CD4-positive, alpha-beta T cell treated with Interleukin-6 at 100 ng/mL for 8 hours (primary cell): ENCODE data around the gene KCNRG.
"Not testable (repeated sequence)": the region's sequence is repeated elsewhere in the genome, so short reads cannot be mapped to it uniquely, and the experiment has no call there.

ENCODE experiments used
- DNase-seq: peaks from one replicate; pipeline ENCODE4 v3.0.0-alpha.2; 2020; ENCODE audit warnings: mixed read lengths, low spot score

The KCNRG gene

DNA sequence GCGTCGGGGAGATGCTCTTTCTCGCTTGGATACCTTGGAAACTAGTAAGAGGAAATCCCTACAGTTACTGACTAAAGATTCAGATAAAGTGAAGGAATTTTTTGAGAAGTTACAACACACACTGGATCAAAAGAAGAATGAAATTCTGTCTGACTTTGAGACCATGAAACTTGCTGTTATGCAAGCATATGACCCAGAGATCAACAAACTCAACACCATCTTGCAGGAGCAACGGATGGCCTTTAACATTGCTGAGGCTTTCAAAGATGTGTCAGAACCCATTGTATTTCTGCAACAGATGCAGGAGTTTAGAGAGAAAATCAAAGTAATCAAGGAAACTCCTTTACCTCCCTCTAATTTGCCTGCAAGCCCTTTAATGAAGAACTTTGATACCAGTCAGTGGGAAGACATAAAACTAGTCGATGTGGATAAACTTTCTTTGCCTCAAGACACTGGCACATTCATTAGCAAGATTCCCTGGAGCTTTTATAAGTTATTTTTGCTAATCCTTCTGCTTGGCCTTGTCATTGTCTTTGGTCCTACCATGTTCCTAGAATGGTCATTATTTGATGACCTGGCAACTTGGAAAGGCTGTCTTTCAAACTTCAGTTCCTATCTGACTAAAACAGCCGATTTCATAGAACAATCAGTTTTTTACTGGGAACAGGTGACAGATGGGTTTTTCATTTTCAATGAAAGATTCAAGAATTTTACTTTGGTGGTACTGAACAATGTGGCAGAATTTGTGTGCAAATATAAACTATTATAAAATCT is 2.7 kb upstream of the KCNRG start:
- DNase-seq, result no peak

- no peak for DNase-seq
Observed at GRCh38 chr13:50014386-50014785, 858 bp upstream of the KCNRG start.

- DNase-seq, result no peak
Observed at GRCh38 chr13:50015750-50016149, 506 bp downstream of the KCNRG start.

DNA sequence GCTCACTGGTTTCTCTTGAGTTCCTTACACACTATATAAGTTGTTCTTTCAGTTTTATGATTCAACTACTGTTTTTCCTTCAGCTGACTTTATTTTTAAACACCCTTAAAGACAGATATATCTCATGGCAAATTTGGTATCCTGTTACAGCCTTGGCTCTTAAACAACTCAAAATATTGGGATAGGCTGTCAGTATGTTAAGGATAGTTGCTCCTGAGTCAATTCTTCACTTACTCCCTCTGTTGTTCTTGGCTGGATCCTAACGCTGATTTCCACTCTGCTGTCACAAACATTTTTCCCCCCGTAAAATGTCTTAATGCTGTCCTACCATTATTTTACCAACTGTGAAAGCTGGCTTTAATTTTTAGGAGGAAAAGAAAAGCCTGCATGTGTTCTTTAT is 1.2 kb downstream of the KCNRG start:
- DNase-seq, result no peak

- DNase-seq, result no peak
Observed at GRCh38 chr13:50017819-50018218, 2.6 kb downstream of the KCNRG start.

DNA sequence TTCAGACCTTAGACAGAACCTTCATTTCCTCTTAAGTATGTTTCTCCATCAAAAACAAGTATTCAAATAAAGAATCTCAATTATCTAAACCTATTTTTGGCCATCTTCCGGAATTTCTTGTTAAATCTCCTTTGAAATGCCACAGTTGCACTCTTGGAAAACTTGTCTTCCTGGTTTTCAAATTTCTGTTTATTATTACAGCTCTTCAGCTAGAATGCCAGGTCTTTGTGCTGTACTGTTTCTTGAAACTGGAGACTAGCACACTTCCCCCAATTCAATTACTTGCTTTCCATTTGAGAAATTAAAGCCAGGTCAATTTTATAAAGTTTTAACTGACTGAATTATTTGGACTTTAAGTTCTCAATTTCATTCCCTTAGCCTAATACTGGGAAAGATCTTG is 10.2 kb downstream of the KCNRG start:
- DNase-seq, result no peak

GRCh38 chr13:50026788-50027473 is 11.7 kb downstream of the KCNRG start:
- no peak for DNase-seq

DNA sequence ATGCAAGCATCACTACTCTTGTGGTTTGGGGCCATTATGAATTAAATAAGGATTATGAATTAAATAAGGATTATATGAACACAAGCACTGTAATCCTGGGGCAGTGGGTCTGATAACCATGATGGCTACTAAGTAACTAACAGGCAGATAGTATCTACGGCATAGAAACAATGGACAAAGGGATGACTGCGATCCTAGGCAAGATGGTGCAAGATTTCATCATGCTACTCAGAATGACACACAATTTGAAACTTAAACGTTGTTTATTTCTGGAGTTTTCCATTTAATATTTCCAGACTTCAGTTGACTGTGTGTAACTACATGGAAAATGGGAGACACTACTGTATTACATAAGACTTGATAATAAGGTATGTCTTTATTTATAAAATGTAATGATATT is 15.1 kb downstream of the KCNRG start:
- DNase-seq, result no peak

GRCh38 chr13:50033725-50034124 is 18.5 kb downstream of the KCNRG start:
- no peak for DNase-seq

DNA sequence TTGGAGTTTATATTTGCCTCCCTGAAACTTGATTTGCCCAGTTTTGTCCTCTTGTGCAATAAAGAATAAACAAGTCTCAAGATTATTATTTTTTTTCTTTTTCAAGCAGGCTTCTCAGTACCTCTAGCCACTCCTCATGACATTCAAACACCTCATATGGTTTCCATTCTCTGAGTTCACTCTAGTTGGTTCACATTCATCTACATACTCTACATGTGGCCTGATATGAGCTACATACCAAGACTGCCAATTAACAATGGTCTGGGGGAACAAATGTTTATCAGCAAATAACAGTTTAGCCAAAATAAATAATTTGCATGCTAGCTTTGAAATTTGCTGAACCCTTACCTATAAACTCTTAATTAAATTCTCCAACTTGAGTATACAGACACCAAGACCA is 22.5 kb downstream of the KCNRG start:
- no peak for DNase-seq

- DNase-seq, result no peak
Observed at GRCh38 chr13:50038266-50038665, 23.0 kb downstream of the KCNRG start.

GRCh38 chr13:50052478-50052877 is 37.2 kb downstream of the KCNRG start:
- no peak for DNase-seq

DNA sequence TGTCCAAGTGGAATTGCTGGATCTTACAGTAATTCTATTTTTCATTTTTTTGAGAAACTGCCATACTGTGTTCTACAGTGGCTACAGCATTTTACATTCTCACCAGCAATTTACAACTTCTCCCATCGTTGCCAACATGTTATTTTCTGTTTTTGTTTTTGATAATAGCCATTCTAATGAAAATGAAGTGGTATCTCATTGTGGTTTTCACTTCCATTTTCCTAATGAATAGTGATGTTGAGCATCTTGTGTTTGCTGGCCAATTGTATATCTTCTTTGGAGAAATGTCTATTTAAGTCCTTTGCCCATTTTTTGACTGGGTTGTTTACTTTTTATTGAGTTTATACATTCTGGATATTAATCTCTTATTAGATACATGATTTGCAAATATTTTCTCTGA is 38.6 kb downstream of the KCNRG start:
- no peak for DNase-seq

DNA sequence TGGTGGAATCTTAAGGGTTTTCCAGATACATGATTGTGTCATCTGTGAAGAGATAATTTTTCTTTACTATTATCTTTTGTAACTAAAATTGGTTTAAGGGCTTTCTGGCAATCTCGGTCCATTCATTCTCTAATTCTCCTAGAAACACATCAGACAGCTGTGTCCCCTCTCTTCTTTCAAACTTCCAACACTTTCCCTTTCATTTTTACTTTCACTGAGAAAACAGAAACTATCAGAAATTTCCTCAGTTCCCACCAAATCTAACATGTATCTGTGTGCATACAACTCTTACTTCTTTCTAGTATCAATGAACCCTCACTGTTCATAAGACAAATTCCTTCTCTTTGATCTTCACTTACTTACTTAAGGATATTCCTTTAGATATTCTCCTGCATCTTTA is 40.2 kb downstream of the KCNRG start:
- no peak for DNase-seq

GRCh38 chr13:50060718-50061117 is 45.5 kb downstream of the KCNRG start:
- no peak for DNase-seq

DNA sequence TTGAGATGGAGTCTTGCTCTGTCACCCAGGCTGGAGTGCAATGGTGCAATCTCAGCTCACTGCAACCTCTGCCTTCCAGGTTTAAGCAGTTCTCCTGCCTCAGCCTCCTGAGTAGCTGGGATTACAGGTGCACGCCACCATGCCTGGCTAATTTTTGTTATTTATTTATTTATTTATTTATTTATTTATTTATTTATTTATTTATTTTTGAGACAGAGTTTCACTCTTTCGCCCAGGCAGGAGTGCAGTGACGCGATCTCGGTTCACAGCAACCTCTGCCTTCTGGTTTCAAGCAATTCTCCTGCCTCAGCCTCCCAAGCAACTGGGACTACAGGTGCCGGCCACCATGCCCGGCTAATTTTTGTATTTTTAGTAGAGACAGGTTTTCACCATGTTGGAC is 47.1 kb downstream of the KCNRG start:
- DNase-seq, result not testable (repeated sequence)

DNA sequence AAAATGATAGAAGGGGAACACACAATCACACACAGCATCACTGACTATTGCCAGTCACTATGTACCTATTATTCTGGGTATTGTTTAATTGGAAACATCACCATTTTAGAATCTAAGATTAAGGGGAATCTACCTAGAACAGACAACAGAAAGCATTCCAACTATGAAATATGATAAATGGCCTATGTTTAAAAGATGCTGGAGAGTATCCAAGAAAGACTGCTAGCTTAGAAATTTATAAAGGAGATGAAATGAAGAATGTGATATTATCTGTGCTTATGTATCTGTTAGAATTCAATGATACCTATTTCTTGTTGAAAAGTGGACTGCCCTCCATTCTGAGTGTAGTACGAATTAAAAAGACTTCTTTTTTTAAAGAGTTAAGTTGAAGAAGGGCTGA is 50.5 kb downstream of the KCNRG start:
- DNase-seq, result no peak

DNA sequence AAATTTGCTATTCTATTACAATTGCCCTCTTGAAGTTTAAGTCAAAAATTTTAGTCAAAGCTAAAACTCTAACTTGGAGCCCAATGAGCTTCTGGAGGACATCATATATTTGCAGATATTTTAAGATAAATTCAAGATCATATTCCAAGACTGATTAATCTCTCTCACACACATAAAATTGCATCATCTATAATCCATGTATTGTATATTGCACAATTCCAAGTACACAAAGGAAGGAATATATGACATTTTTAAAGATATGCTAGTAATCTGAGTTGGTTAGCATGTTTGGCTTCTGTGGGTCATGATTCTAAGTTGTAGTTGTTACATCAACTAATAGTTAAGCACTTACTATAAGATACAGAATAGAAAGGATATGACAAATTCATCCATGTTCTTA is 53.3 kb downstream of the KCNRG start:
- no peak for DNase-seq

- no peak for DNase-seq
Observed at GRCh38 chr13:50069261-50069660, 54.0 kb downstream of the KCNRG start.

DNA sequence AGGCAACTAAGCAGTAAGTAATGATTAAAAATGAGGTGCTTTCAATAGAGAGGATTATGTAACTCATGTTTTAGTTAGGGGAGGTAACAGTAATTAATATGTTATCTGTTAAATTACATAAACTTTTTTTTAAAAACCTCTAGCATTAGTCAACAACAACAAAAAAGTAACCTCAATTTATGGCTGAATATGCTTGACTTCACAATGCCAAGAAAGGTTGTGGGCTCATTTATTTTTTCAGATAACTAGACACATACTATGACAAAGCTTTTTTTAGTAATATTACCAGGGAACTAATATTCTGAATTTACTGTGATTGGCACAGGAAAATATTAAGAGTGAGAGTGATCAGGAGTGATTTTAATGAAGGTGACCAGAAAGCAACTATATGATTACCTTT is 54.9 kb downstream of the KCNRG start:
- no peak for DNase-seq
